Inferior parietal cortex (tissue), 1 donor: Measurements from ENCODE around the gene PAK4.
"Not testable (repeated sequence)": the region's sequence is repeated elsewhere in the genome, so short reads cannot be mapped to it uniquely, and the experiment has no call there.

ENCODE experiments used
- DNase-seq: peaks from one replicate; pipeline ENCODE4 v3.0.0-alpha.2; 2016; ENCODE audit errors: extremely low spot score

The PAK4 gene

DNA sequence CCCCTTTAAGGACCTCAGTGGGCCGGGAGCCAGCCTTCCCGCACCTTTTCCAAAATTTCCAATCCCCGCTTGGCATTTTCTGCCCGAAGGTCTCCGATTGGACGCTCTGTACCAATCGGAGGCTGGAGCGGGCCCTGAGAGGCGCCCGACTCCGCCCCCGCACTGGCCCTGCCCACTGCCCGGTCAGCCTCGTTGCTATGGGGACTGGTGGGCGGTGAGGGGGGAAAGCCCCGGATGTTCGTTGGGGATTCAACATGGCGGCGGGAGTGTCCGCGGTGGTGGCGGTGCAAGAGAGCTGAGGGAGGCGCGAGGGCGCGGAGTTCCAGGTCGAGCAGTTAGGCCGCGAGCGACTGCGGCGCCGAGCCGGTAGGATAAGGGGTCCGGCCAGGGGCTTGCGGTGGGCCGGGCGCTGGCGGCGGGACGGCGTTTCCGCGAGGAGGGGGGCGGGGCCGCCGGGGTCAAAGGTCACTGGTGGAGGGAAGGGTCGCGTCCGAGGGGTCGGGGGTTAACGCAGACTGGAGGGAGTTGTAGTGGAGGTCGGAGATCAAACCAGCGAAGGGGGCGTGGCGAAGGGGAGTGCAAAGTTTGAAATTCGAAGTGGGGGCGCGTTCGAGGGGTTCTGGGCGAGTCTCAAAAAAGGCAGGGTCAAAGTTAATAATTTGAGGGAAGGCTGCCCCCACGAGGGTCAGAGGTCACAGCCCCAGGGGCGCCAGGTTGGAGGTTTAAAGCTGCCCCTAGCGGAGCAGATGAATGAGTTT, at the start of gene PAK4:
Gene PAK4 (plus strand): TSS at position 233 of the 758 bp plus-strand sequence. CDS start 43,768 bp downstream, outside the sequence.
- peak; percentile 97 for DNase-seq

DNA sequence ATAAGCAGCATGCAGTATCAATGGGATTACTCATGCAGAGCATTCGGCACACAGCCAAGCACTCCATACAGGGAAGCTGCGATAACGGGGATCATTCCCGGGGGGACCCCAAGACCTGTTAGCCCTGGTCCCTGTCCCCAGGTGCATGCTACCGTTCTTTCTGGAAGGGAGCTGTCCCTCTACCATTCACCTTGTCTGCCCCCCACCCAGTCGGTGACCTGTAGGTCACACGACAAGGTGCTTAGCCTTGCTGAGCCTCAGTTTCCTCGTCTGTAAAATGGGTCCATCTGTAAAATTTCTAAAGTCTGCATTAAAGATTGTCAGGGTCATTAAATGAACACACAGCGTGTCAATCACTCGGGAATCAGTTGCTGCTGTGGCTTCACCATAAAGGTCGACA, 48.3 kb upstream of the PAK4 start:
- DNase-seq, result no peak

DNA sequence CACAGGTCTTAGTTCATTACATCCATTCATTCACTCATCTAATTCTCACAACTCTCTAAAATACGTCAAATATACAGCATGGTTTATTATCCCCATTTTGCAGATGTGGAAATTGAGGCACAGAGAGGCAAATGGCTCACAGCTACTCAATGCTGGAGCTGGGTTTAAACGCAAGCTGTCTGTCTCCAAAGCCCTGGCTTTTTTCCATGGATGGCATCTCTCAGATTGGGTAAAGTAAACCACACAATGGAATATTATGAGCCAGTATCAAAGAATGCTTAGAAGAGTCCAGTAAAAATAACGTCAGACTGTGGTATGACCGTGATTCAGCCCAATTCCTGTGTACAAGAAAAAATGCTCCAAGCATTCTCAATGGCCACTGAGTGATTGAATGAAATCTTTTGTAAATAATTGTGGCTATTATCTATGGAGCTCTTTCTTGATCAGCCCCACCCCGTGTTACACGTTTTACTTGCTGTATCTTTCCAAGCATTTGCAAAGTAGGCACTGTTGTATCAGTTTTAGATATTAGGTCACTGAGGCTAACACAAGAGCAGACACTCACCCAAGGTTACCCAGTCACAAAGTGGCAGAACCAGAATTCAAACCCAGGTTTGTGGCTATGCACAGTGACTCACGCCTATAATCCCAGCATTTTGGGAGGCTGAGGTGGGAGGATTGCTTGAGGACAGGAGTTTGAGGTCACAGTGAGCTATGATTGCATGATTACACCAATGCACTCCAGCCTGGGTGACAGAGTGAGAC, 47.0 kb upstream of the PAK4 start:
- DNase-seq, result peak; percentile 83

DNA sequence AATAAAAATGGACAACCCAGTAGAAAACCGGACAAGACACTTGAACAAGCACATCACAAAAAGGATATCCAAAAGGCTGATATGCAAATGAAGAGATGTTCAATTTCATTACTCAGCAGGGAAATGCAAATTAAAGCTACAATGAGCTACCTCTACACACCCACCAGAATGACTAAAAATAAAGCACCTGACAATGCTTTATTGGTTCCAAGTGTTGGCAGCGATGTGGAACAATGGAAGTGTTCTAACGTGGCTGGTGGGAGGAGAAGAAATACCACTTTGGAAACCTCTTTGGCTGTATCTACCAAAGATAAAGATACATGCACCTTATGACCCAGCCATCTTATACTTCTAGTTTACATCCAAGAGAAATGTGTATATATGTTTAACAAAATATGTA, 45.2 kb upstream of the PAK4 start:
- DNase-seq, result no peak

DNA sequence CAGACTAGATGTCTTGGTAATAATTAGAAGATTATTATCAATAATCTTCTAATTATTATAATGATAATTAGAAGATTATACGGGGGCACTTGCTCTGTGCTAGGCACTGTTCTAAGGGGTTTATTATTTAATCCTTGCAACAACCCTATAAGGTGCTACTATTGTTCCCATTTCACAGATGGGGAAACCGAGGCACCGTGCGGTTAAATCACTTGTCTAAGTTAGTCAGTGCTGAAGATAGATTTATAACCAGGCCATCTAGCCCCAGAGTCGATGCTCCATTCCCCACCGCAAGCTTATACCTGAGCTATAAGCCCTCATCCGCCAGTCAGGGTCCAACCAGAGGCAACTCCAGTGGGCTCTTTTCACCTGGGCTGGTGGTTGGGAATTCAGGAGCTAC, 43.4 kb upstream of the PAK4 start:
- DNase-seq, result no peak

DNA sequence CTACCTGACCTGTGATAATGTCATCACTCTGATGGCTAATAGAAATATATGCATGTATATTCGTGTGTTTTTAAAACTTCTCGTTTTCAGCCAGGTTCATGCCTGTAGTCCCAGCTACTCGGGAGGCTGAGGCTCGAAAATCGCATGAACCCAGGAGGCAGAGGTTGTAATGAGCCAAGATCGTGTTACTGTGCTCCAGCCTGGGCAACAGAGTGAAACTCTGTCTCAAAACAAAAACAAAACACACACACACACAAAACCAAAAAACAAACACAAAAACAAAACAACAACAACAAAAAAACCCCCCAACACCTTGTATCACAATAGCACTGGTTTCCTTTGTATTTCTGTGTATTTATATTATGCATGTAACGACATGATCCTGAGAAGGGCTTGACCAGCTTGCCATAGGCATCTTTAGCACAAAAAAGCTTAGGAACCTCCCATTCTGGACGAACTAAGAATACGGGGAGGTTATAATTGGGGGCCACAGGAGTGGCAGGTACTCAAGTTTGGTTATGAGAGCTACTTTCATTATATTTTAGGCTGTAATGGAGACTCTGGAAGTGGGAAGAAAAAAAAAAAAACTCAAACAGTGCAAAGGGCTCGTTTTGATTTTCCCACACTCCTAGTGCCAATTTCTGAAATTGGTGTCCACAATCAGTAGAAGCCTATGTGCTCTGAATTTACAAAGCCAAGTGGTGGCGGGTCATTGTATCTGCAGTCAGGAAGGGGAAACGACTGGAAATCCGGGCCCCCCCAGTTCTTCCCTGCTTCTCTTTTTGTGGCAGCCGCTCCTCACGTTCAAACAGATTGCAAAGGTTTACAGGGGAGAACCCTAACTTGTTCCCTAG, 42.6 kb upstream of the PAK4 start:
- peak; percentile 27 for DNase-seq

DNA sequence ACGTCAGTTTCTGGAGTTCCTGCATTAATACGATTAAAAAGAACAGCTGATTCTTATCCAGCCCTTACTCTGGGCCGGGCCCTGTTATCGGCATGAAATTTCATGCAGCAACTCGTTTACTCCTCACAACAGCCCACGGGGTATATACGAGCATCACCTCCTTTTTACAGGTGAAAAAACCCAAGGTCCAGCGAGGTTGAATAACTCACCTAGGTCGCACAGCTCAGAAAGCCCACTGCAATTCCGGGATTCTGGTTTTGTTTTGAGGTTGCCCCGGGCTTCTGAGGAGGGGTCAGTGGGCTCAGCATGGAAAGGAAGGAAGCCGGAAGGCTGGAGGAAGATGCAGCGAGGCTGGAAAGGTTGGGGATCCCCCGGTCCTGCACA, 42.0 kb upstream of the PAK4 start:
- DNase-seq, result no peak

DNA sequence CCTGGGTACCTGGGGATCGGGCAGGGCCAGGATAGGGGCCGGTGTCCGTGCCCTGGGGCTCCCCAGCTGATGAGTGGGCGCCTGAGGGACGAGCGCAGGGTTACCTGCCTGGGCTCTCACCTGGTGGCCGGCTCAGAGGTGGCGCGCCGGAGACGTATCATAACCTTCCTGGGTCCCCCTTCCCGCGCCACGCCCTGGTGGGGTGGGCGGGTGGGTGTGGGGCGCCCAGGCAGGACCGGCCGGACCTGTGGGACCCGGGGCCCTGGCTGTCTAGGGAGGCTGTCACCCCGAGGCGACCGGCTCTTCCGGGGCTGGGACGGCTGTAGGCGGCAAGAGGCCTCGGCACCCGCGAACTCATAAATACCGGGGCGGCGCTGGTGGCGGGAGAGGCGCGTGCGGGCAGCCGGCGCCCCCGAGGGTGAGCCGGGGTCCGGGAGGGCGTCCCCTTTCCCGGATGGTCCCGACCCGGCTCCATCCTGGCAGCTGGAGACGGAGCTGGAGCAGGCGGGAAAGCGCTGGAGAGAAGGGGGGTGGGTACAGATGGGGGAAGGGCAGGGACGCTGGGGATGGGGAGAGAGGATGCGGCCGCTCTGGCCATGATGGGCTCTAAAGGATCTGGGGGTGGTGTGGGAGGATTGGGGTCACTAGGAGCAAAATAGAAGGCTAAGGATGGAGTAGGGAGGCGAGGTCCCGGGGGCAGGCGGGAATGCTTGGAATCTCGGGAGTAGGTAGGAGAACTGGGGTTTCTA, 41.4 kb upstream of the PAK4 start, which contains the start of gene ACP7:
Gene ACP7 (plus strand): TSS at position 386 of the 749 bp plus-strand sequence. CDS start 902 bp downstream, outside the sequence.
- no peak for DNase-seq

DNA sequence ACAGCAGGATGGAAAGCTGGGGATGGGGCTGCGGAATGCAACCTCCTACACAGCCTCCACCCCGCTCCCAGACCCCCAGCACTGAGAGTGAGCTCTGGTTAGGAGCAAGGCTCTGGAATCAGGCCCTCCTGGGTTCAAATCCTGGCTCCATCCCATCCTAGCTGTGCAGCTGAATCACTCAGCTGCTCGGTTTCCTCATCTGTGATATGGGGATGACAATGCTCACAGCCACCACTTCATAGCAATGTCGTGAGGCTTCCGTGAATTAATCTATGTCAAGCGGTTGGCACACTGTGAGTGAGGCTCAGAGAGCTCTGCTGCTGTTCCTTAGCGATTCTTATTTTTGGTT, 40.9 kb upstream of the PAK4 start:
- DNase-seq, result no peak

DNA sequence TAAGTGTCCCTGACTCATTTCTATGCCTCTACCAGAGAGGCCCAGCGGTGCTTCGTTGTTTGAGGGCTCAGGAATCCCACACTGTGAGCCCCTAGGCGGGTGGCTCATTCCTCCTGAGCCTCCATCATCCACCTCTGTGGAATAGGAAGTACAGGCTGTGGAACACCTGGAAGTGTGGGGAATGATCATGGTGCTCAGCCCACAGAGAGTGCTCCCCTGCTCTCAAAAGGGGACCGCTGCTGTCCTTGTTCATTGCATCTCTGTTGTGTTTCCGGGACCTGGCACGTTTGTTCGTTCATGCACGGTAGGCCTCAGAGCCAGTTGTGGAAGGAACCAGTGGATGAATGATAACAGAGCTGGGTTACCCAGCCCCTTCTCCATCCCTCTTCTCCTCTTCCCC, 40.2 kb upstream of the PAK4 start:
- no peak for DNase-seq

DNA sequence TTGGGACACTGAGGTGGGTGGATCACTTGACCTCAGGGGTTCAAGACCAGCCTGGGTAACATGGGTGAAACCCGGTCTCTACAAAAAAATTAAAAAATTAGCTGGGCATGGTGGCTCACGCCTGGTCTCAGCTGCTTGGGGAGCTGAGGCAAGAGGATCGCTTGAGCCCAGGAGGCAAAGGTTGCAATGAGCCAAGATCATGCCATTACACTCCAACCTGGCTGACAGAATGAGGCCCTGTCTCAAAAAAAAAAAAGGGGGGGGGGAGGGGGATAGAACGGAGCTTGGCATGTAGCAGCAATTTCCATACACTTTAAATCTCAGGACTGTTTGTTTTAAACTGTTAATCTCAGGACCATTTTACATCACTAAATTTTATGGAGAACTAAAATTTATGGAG, 39.2 kb upstream of the PAK4 start:
- DNase-seq, result no peak

DNA sequence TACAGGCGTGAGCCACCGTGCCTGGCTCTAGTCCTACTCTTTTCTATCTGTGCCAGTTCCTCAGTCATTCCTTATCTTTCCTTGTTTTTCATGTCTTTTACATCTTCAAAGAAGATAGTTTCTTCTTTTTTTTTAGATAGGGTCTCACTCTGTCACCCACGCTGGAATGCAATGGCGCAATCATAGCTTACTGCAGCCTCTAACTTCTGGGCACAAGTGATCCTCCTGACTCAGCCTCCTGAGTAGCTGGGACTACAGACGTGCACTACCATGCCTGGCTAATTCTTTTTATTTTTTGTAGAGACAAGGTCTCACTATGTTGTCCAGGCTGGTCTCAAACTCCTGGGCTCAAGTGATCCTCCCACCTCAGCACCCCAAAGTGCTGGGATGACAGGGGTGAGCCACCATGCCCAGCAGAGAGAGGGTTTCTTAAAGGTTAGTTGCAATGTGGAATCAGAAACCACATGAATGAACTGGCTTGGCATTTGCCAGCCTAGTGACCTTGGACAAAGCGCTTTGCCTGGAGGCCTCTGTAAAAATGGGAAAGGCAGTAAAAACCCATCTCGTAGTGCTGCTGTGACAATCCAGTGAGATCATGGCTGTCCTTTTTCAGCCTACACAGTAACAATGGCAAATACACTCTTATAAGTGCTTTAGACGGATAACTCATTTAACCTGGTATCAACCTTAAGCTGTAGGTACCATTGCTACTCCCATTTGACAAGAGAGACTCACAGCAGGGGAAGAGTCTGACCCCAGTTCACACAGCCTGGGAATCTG, 37.5 kb upstream of the PAK4 start:
- DNase-seq, result no peak

DNA sequence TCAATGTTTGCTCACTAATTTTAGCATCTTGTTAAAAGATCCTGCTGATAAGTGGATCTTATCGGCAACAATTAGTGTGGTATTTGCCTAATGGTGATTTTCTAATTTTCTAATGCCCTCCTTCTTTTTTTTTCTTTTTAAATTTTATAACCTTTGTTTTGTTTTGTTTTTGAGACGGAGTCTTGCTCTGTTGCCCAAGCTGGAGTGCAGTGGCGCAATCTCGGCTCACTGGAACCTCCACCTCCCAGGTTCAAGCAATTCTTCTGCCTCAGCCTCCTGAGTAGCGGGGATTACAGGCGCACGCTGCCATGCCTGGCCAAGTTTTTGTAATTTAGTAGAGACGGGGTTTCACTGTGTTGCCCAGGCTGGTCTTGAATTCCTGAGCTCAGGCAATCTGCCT, 35.6 kb upstream of the PAK4 start:
- DNase-seq, result not testable (repeated sequence)

DNA sequence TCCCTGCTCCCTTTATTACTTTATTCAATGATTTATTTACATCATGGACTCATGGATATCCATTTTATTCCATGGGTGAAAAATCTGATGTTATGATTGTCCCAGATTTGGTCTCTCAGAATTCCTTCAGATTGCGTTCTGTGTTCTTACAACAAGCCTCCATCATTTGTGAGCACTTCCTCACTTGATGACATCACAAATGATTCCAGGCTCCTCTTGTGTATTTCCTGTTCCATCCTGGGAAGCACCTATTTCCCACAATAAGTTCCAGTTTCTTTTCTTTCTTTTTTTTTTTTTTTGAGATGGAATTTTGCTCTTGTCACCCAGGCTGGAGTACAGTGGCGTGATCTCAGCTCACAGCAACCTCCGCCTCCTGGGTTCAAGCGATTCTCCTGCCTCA, 34.7 kb upstream of the PAK4 start:
- DNase-seq, result no peak

DNA sequence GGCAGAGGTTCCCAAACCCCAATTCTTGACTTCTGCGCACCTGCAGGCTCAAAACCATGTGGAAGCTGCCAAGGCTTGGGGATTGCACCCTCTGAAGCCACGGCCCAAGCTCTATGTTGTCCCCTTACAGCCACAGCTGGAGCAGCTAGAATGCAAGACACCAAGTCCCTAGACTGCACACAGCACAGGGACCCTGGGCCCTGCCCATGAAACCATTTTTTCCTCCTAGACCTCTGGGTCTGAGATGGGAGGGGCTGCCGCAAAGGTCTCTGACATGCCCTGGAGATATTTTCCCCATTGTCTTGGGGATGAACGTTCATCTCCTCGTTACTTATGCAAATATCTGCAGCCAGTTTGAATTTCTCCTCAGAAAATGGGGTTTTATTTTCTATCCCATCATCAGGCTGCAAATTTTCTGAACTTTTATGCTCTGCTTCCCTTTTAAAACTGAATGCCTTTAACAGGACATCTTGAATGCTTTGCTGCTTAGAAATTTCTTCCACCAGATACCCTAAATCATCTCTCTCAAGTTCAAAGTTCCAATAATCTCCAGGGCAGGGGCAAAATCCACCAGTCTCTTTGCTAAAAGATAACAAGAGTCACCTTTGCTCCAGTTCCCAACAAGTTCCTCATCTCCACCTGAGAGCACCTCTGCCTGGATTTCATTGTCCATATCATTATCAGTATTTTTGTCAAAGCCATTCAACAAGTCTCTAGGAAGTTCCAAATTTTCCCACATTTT, 29.6 kb upstream of the PAK4 start:
- DNase-seq, result not testable (repeated sequence)

DNA sequence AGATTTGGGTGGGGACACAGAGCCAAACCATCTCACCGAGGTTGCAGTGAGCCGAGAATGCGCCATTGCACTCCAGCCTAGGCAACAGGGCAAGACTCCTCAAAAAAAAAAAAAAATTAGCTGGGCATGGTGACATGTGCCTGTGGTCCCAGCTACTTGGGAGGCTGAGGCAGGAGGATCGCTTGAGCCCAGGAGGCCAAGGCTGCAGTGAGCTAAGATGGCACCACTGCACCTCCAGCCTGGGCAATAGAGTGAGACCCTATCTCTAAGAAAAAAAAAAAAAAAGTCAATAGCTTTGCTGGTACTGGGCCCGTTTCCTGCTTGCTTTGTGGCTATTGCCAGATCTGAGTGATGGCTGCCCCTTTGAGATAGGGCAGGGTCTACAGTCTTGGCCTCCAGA, 28.3 kb upstream of the PAK4 start:
- no peak for DNase-seq

DNA sequence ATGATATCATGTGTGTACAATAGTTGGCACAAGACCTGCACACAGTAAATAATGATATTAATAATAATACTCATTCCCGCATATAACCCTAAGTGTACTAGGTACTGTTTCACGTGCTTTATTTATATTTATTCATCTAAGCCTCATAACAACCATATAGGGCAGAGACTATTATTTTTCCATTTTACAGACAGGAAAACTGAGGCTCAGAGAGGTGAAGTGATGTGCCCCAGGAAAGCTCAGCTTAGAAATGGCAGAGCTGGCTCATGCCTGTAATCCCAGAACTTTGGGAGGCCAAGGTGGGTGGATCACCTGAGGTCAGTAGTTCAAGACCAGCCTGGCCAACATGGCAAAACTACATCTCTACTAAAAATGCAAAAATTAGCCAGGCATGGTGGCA, 27.9 kb upstream of the PAK4 start:
- DNase-seq, result no peak

DNA sequence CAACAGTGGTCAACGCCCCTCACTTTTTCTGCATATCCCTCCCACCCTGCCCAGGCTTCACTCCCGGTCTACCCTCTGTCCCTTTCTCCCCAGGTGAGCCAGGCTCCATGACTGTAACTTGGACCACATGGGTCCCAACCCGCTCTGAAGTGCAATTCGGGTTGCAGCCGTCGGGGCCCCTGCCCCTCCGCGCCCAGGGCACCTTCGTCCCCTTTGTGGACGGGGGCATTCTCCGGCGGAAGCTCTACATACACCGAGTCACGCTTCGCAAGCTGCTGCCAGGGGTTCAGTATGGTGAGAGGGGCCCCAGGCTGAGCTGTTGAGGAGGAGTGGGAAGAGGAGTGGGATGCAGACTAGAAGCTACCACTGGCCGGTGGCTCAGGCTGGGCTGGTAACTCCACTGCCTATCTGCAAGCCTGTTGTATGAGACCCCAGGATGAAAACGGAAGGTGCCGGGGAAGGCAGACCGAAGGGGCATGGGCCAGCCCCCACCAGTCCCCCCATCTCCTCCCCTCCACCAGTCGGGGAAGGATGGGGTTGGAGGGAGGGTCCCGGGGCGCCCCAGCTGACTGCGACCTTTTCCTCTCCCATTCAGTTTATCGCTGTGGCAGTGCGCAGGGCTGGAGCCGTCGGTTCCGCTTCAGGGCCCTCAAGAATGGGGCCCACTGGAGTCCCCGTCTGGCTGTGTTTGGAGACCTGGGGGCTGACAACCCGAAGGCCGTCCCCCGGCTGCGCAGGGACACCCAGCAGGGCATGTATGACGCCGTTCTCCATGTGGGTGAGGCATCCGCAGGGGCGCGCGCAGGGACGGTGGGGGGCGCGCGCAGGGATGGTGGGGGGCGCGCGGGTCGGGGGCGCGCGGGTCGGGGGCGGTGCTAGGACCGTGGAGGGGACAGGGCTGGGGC, 27.0 kb upstream of the PAK4 start:
- DNase-seq, result no peak

DNA sequence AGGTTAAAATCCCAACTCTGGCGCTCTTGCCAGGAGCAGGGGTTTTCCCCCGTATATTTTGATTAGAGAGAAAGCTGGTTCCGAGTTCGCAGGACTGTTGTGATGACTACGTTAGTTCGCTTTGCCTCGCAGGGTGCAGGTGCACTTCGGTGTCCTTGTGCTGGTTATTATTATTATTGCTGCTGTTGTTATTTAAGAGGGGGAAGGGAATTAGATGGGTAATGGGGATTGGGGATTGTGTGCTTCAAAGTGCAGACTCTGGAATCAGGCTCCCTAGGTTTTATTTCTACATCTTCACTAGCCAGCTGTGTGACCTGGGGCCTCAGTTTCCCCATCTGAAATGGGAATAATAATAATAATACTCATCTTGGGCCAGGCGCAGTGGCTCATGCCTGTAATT, 26.2 kb upstream of the PAK4 start:
- no peak for DNase-seq
